CD4-positive, alpha-beta T cell treated with Interleukin-17A for 4 hours (primary cell): Measurements from ENCODE around the gene THUMPD2.
"Not testable (repeated sequence)": the region's sequence is repeated elsewhere in the genome, so short reads cannot be mapped to it uniquely, and the experiment has no call there.

ENCODE experiments used
- DNase-seq: peaks from one replicate; pipeline ENCODE4 v3.0.0-alpha.2; 2020; ENCODE audit warnings: mixed read lengths

Gene THUMPD2

GRCh38 chr2:39743269-39743776 is 35.7 kb downstream of the THUMPD2 start:
- DNase-seq, result no peak

- no peak for DNase-seq
Measured at GRCh38 chr2:39741871-39742270, 37.2 kb downstream of the THUMPD2 start.

GRCh38 chr2:39739386-39739785 is 39.7 kb downstream of the THUMPD2 start:
- no peak for DNase-seq

GRCh38 chr2:39738936-39739335 is 40.1 kb downstream of the THUMPD2 start:
- DNase-seq, result no peak

- DNase-seq, result no peak
Measured at GRCh38 chr2:39737661-39738060, 41.4 kb downstream of the THUMPD2 start.

- DNase-seq, result no peak
Measured at GRCh38 chr2:39736640-39737039, 42.4 kb downstream of the THUMPD2 start.

GRCh38 chr2:39735648-39736047 is 43.4 kb downstream of the THUMPD2 start:
- DNase-seq, result no peak

GRCh38 chr2:39734445-39734844 is 44.6 kb downstream of the THUMPD2 start:
- no peak for DNase-seq

- DNase-seq, result no peak
Measured at GRCh38 chr2:39733070-39733674, 45.9 kb downstream of the THUMPD2 start.

GRCh38 chr2:39732482-39732881 is 46.6 kb downstream of the THUMPD2 start:
- no peak for DNase-seq

GRCh38 chr2:39731546-39731945 is 47.5 kb downstream of the THUMPD2 start:
- no peak for DNase-seq

- DNase-seq, result no peak
Measured at GRCh38 chr2:39730685-39731302, 48.3 kb downstream of the THUMPD2 start.

GRCh38 chr2:39730276-39730675 is 48.8 kb downstream of the THUMPD2 start:
- no peak for DNase-seq

- DNase-seq, result no peak
Measured at GRCh38 chr2:39728941-39729351, 50.1 kb downstream of the THUMPD2 start.

GRCh38 chr2:39728085-39728484 is 51.0 kb downstream of the THUMPD2 start:
- not testable (repeated sequence) for DNase-seq

GRCh38 chr2:39725401-39725800 is 53.7 kb downstream of the THUMPD2 start:
- no peak for DNase-seq

GRCh38 chr2:39724828-39725144 is 54.3 kb downstream of the THUMPD2 start:
- no peak for DNase-seq

GRCh38 chr2:39723946-39724827 is 54.9 kb downstream of the THUMPD2 start:
- no peak for DNase-seq

GRCh38 chr2:39723497-39723896 is 55.6 kb downstream of the THUMPD2 start:
- no peak for DNase-seq

GRCh38 chr2:39720970-39721369 is 58.1 kb downstream of the THUMPD2 start:
- DNase-seq, result no peak

GRCh38 chr2:39719317-39719716 is 59.7 kb downstream of the THUMPD2 start:
- DNase-seq, result no peak

- no peak for DNase-seq
Measured at GRCh38 chr2:39718483-39718882, 60.6 kb downstream of the THUMPD2 start.

- no peak for DNase-seq
Measured at GRCh38 chr2:39717067-39717466, 62.0 kb downstream of the THUMPD2 start.

- no peak for DNase-seq
Measured at GRCh38 chr2:39715822-39716221, 63.2 kb downstream of the THUMPD2 start.
